ENCODE results near the gene PDE10A. TPM values are rescaled to one million over a fixed set of nuclear protein-coding genes. Genes with fewer than 3 reads are reported as not detected.
A peak's percentile ranks its signal among the peaks of the same experiment; 100 is the strongest.

PDE10A gene
- polyA plus RNA-seq, 3 donors = not detected

DNA sequence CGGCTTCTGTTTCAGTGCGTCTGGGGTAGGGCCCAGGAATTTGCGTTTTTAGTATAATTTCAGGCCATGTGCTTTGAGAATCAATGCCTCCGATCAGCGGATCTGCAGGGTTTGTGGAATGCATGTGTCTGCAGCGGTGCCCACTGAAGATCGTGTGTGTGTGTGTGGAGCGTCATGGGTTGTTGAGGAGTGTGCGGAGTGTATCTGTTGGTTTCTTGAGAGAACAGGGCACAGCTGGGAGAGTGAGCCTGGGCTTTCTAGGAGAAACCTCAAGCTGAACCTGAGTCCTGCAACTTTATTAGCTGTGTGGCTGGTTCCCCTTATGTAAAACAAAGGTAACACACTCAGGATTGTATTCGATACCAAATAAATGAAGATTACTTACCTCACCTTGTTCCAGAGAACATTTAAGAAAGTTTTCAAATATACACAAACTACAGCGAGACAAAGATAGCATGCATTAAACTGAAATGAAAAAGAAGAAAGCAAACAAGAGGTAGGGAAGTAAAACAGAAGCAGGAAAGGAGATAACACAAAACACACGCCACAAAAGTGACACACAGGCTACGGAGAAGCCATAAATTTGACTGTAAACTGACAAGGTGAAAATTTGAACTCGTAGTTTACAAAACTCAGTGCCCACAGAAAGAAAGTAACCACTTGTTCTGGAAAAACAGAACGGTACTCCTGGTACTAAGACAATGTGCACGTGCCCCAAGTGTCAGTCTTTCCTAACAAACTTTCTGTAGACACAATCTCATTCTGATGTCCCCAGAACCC lies 28.8 kb downstream of the PDE10A start:
- no peaks in the 10 kb centered on the region for H3K4me1 ChIP-seq (ENCODE audit: control insufficient read depth in 1 of 2, insufficient read depth in 2 of 2, low read length in 2 of 2)
- TF ChIP-seq, protein P1, sequence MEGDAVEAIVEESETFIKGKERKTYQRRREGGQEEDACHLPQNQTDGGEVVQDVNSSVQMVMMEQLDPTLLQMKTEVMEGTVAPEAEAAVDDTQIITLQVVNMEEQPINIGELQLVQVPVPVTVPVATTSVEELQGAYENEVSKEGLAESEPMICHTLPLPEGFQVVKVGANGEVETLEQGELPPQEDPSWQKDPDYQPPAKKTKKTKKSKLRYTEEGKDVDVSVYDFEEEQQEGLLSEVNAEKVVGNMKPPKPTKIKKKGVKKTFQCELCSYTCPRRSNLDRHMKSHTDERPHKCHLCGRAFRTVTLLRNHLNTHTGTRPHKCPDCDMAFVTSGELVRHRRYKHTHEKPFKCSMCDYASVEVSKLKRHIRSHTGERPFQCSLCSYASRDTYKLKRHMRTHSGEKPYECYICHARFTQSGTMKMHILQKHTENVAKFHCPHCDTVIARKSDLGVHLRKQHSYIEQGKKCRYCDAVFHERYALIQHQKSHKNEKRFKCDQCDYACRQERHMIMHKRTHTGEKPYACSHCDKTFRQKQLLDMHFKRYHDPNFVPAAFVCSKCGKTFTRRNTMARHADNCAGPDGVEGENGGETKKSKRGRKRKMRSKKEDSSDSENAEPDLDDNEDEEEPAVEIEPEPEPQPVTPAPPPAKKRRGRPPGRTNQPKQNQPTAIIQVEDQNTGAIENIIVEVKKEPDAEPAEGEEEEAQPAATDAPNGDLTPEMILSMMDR (IDR thresholded peaks at IDR 0.05) = no peak
- H3K79me2 ChIP-seq (ENCODE audit: insufficient read depth, low read length) = no peaks in the 10 kb centered on the region
- intact Hi-C loops (cut with micrococcal nuclease) = no loop called here
- no peaks in the 10 kb centered on the region for H3K9me3 ChIP-seq (replicated peaks in 1 of 2; ENCODE audit: control insufficient read depth in 1 of 2, insufficient read depth in 1 of 2, low read length in 2 of 2)
- no peak overlapping the region for H3K9ac ChIP-seq (ENCODE audit: insufficient read depth, low read length, poor library complexity, severe bottlenecking)
- WGBS (ENCODE audit: insufficient coverage) = 3% methylated on average over 7 of the region's 16 CpGs
- peak overlapping the region in 1 of 2 donors; percentile 13 for H3K4me3 Mint-ChIP-seq
- H3K9me3 Mint-ChIP-seq = peaks cover 0 to 3% (median 0%) of the 10 kb centered on the region in 7 donors
- H3K36me3 Mint-ChIP-seq = no peaks in the 10 kb centered on the region
- DNase-seq = no peak
- no peak overlapping the region for H3K4me2 ChIP-seq (replicated peaks; ENCODE audit: extremely low read depth, low read length, poor library complexity, severe bottlenecking)
- H3K27ac Mint-ChIP-seq = peak overlapping the region in 1 of 7 donors; percentile 66
- H3K36me3 ChIP-seq (replicated peaks in 1 of 2; ENCODE audit: control insufficient read depth in 1 of 2, insufficient read depth in 2 of 2, low read length in 2 of 2) = no peaks in the 10 kb centered on the region
- no peaks in the 10 kb centered on the region for H4K20me1 ChIP-seq (ENCODE audit: insufficient read depth, low read length)
- no peaks in the 10 kb centered on the region for H3K27me3 ChIP-seq (ENCODE audit: control insufficient read depth in 2 of 2, insufficient read depth in 2 of 2, low read length in 2 of 2)
- H3K27ac ChIP-seq (ENCODE audit: low read depth in 1 of 2, low read length in 2 of 2) = no peak overlapping the region
- H3K27me3 Mint-ChIP-seq (ENCODE audit: low read depth in 3 of 3) = peaks cover 6 to 20% (median 7%) of the 10 kb centered on the region in 3 donors
- no peak overlapping the region for H2AFZ ChIP-seq (ENCODE audit: insufficient read depth, low read depth, low read length, poor library complexity, severe bottlenecking)
- no peak overlapping the region for H3K4me3 ChIP-seq (replicated peaks in 1 of 3; ENCODE audit: low read depth in 2 of 3, low read length in 3 of 3)
- H3K4me1 Mint-ChIP-seq = no peaks in the 10 kb centered on the region

- no peak overlapping the region for H3K4me3 ChIP-seq (replicated peaks in 1 of 3; ENCODE audit: low read depth in 2 of 3, low read length in 3 of 3)
- Mint-ChIP-seq H3K4me1 (no peaks in the 10 kb centered on the region), H3K27me3 (ENCODE audit: low read depth in 3 of 3) (peaks cover 6 to 19% (median 9%) of the 10 kb centered on the region in 3 donors), H3K4me3 (no peak overlapping the region), H3K9me3 (peaks cover 0 to 3% (median 0%) of the 10 kb centered on the region in 7 donors), H3K36me3 (no peaks in the 10 kb centered on the region), H3K27ac (no peak overlapping the region)
- no peaks in the 10 kb centered on the region for H3K27me3 ChIP-seq (ENCODE audit: control insufficient read depth in 2 of 2, insufficient read depth in 2 of 2, low read length in 2 of 2)
- DNase-seq = no peak
- no peaks in the 10 kb centered on the region for H3K79me2 ChIP-seq (ENCODE audit: insufficient read depth, low read length)
- H3K36me3 ChIP-seq (replicated peaks in 1 of 2; ENCODE audit: control insufficient read depth in 1 of 2, insufficient read depth in 2 of 2, low read length in 2 of 2) = no peaks in the 10 kb centered on the region
- no peaks in the 10 kb centered on the region for H4K20me1 ChIP-seq (ENCODE audit: insufficient read depth, low read length)
- H3K4me1 ChIP-seq (ENCODE audit: control insufficient read depth in 1 of 2, insufficient read depth in 2 of 2, low read length in 2 of 2) = no peaks in the 10 kb centered on the region
- H3K9ac ChIP-seq (ENCODE audit: insufficient read depth, low read length, poor library complexity, severe bottlenecking) = no peak overlapping the region
- TF ChIP-seq, protein P1 (IDR thresholded peaks at IDR 0.05) = no peak
- H3K9me3 ChIP-seq (replicated peaks in 1 of 2; ENCODE audit: control insufficient read depth in 1 of 2, insufficient read depth in 1 of 2, low read length in 2 of 2) = no peaks in the 10 kb centered on the region
- no CpG with 5 or more reads among the region's 2 CpGs for WGBS (ENCODE audit: insufficient coverage)
- H3K4me2 ChIP-seq (replicated peaks; ENCODE audit: extremely low read depth, low read length, poor library complexity, severe bottlenecking) = no peak overlapping the region
- H2AFZ ChIP-seq (ENCODE audit: insufficient read depth, low read depth, low read length, poor library complexity, severe bottlenecking) = no peak overlapping the region
- intact Hi-C loops (cut with micrococcal nuclease) = no loop called here
- no peak overlapping the region for H3K27ac ChIP-seq (ENCODE audit: low read depth in 1 of 2, low read length in 2 of 2)
These were observed 30.8 kb downstream of the PDE10A start for GRCh38 chr6:165632194-165632593.

All from CD14-positive monocyte (primary cell).